Measurements from ENCODE around the gene FAM209B. TPM values are rescaled to one million over a fixed set of nuclear protein-coding genes. Genes with fewer than 3 reads are reported as not detected.

Gene FAM209B
- total RNA-seq, 1 donor from 2014 or later: not detected

- Mint-ChIP-seq H3K4me3 (no peak overlapping the region), H3K4me1 (peaks cover 3% of the 10 kb centered on the region), H3K27me3 (ENCODE audit: insufficient read depth, low read depth) (no peaks in the 10 kb centered on the region), H3K9me3 (no peaks in the 10 kb centered on the region), H3K27ac (no peak overlapping the region), H3K36me3 (peaks cover 3% of the 10 kb centered on the region)
- DNase-seq (ENCODE audit: low spot score): no peak
- H3K9ac ChIP-seq: no peak overlapping the region
- H2AFZ ChIP-seq (replicated peaks): no peak overlapping the region
- no peaks in the 10 kb centered on the region for H3K4me1 ChIP-seq
- no peak overlapping the region for H3K27ac ChIP-seq
- no peaks in the 10 kb centered on the region for H3K79me2 ChIP-seq (ENCODE audit: low read depth)
- no peaks in the 10 kb centered on the region for H3K9me3 ChIP-seq (ENCODE audit: low read depth)
- no peaks in the 10 kb centered on the region for H3K36me3 ChIP-seq
- H3K27me3 ChIP-seq: no peaks in the 10 kb centered on the region
- no peaks in the 10 kb centered on the region for H3F3A ChIP-seq (ENCODE audit: low read depth)
- H3K4me3 ChIP-seq: no peak overlapping the region
- H3K4me2 ChIP-seq: no peak overlapping the region
- H4K20me1 ChIP-seq (ENCODE audit: low read depth): no peaks in the 10 kb centered on the region
- TF ChIP-seq EZH2phosphoT487 (IDR thresholded peaks at IDR 0.05) (no peak), CTCF (IDR thresholded peaks at IDR 0.05) (no peak), EZH2 (IDR thresholded peaks at IDR 0.05) (no peak)
Observed at GRCh38 chr20:56506103-56506502, 26.9 kb upstream of the FAM209B start.

- no peak overlapping the region for H3K4me3 ChIP-seq
Observed at GRCh38 chr20:56511926-56512325, 21.1 kb upstream of the FAM209B start.

GRCh38 chr20:56513161-56514150 lies 19.6 kb upstream of the FAM209B start:
- TF ChIP-seq CTCF (IDR thresholded peaks at IDR 0.05): no peak
- TF ChIP-seq EZH2 (IDR thresholded peaks at IDR 0.05): no peak
- no peak for TF ChIP-seq EZH2phosphoT487 (IDR thresholded peaks at IDR 0.05)
- no peaks in the 10 kb centered on the region for H3K4me1 Mint-ChIP-seq
- H2AFZ ChIP-seq (replicated peaks): no peak overlapping the region
- H3K27me3 ChIP-seq: no peaks in the 10 kb centered on the region
- H3K4me3 ChIP-seq: no peak overlapping the region
- H3K36me3 ChIP-seq: no peaks in the 10 kb centered on the region
- H3K27me3 Mint-ChIP-seq (ENCODE audit: insufficient read depth, low read depth): peaks cover 2% of the 10 kb centered on the region
- no peak for DNase-seq (ENCODE audit: low spot score)
- H4K20me1 ChIP-seq (ENCODE audit: low read depth): no peaks in the 10 kb centered on the region
- H3K36me3 Mint-ChIP-seq: peaks cover 13% of the 10 kb centered on the region
- H3K4me3 Mint-ChIP-seq: no peak overlapping the region
- H3K79me2 ChIP-seq (ENCODE audit: low read depth): no peaks in the 10 kb centered on the region
- no peak overlapping the region for H3K9ac ChIP-seq
- no peak overlapping the region for H3K27ac Mint-ChIP-seq
- H3K4me1 ChIP-seq: no peaks in the 10 kb centered on the region
- H3K9me3 Mint-ChIP-seq: no peaks in the 10 kb centered on the region
- no peaks in the 10 kb centered on the region for H3K9me3 ChIP-seq (ENCODE audit: low read depth)
- no peak overlapping the region for H3K4me2 ChIP-seq
- no peaks in the 10 kb centered on the region for H3F3A ChIP-seq (ENCODE audit: low read depth)
- no peak overlapping the region for H3K27ac ChIP-seq

More at GRCh38 chr20:56511926-56512325, 21.1 kb upstream of the FAM209B start:
- Mint-ChIP-seq H3K4me3 (no peak overlapping the region), H3K36me3 (peaks cover 3% of the 10 kb centered on the region), H3K9me3 (no peaks in the 10 kb centered on the region), H3K27ac (no peak overlapping the region), H3K27me3 (ENCODE audit: insufficient read depth, low read depth) (no peaks in the 10 kb centered on the region), H3K4me1 (no peaks in the 10 kb centered on the region)
- Histone ChIP-seq H3K36me3 (no peaks in the 10 kb centered on the region), H4K20me1 (ENCODE audit: low read depth) (no peaks in the 10 kb centered on the region), H3K4me2 (no peak overlapping the region), H3K9me3 (ENCODE audit: low read depth) (no peaks in the 10 kb centered on the region), H3K27ac (no peak overlapping the region), H3K79me2 (ENCODE audit: low read depth) (no peaks in the 10 kb centered on the region), H2AFZ (replicated peaks) (no peak overlapping the region), H3K27me3 (no peaks in the 10 kb centered on the region), H3K4me1 (no peaks in the 10 kb centered on the region), H3K9ac (no peak overlapping the region), H3F3A (ENCODE audit: low read depth) (no peaks in the 10 kb centered on the region)
- no peak for DNase-seq (ENCODE audit: low spot score)
- no peak for TF ChIP-seq EZH2phosphoT487 (IDR thresholded peaks at IDR 0.05)
- TF ChIP-seq EZH2 (IDR thresholded peaks at IDR 0.05): no peak
- no peak for TF ChIP-seq CTCF (IDR thresholded peaks at IDR 0.05)
